Neural cell (in vitro differentiated cells): ENCODE data around the gene EI24.

ENCODE experiments used
- EZH2 ChIP-seq: fragments of 200-600, 300-800 bp; shearing (Covaris generic), sonication (generic); IDR thresholded peaks from 2 replicates; pipeline ENCODE4 v1.6.1; 2014; ENCODE audit warnings: antibody characterized with exemption, low read length, borderline replicate concordance, mild to moderate bottlenecking; ENCODE audit not compliant: insufficient read depth, poor library complexity, severe bottlenecking
- MXI1 ChIP-seq: fragments of 450-650 bp; conservative IDR thresholded peaks from 2 replicates; pipeline ENCODE4 v1.6.1; 2014; ENCODE audit warnings: antibody characterized with exemption, mild to moderate bottlenecking; ENCODE audit not compliant: poor library complexity, severe bottlenecking
- TF ChIP-seq, protein P1 (sequence below): fragments of 450-650 bp; IDR thresholded peaks from 2 replicates; pipeline ENCODE4 v1.5.1; 2014; ENCODE audit warnings: antibody characterized with exemption, mild to moderate bottlenecking, moderate library complexity; ENCODE audit not compliant: poor library complexity, severe bottlenecking

GRCh38 chr11:125566235-125566634 lies 3.0 kb upstream of the EI24 start:
- TF ChIP-seq, protein P1, sequence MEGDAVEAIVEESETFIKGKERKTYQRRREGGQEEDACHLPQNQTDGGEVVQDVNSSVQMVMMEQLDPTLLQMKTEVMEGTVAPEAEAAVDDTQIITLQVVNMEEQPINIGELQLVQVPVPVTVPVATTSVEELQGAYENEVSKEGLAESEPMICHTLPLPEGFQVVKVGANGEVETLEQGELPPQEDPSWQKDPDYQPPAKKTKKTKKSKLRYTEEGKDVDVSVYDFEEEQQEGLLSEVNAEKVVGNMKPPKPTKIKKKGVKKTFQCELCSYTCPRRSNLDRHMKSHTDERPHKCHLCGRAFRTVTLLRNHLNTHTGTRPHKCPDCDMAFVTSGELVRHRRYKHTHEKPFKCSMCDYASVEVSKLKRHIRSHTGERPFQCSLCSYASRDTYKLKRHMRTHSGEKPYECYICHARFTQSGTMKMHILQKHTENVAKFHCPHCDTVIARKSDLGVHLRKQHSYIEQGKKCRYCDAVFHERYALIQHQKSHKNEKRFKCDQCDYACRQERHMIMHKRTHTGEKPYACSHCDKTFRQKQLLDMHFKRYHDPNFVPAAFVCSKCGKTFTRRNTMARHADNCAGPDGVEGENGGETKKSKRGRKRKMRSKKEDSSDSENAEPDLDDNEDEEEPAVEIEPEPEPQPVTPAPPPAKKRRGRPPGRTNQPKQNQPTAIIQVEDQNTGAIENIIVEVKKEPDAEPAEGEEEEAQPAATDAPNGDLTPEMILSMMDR: no peak
- no peak for TF ChIP-seq EZH2
- TF ChIP-seq MXI1: no peak
